CD14-positive monocyte (primary cell): ENCODE data around the gene TSHZ2. TPM values are rescaled to one million over a fixed set of nuclear protein-coding genes. Genes with fewer than 3 reads are reported as not detected.

Experiments
- DNase-seq, 3 donors: peaks; one replicate each; pipeline ENCODE4 v3.0.0-alpha.2; 2011 to 2022
- H2AFZ ChIP-seq: 2 replicates; pipeline ENCODE4 v1.6.0; 2012; ENCODE audit warnings: mild to moderate bottlenecking, low read depth, low read length, inconsistent platforms; ENCODE audit not compliant: insufficient read depth, poor library complexity, severe bottlenecking
- H3K27ac ChIP-seq, 2 donors: 1 replicate in 1 of 2; 2 replicates in 1 of 2; pipeline ENCODE4 v1.5.1; 2012 to 2013; ENCODE audit warnings: low read length in 2 of 2, control low read depth in 1 of 2, inconsistent platforms in 1 of 2, low read depth in 1 of 2, mild to moderate bottlenecking in 1 of 2
- H3K27me3 ChIP-seq, 2 donors: one replicate each; pipeline versions ENCODE4 v1.6.0 to v1.6.1; 2011 to 2013; ENCODE audit warnings: low read length in 2 of 2; ENCODE audit not compliant: control insufficient read depth in 2 of 2, insufficient read depth in 2 of 2
- H3K36me3 ChIP-seq, 2 donors: replicated peaks in 1 of 2; 1 replicate in 1 of 2; 2 replicates in 1 of 2; pipeline versions ENCODE4 v1.5.1 to v1.6.1; 2012 to 2013; ENCODE audit warnings: low read length in 2 of 2, control low read depth in 1 of 2, inconsistent platforms in 1 of 2, mild to moderate bottlenecking in 1 of 2; ENCODE audit not compliant: insufficient read depth in 2 of 2, control insufficient read depth in 1 of 2
- H3K4me1 ChIP-seq, 2 donors: 1 replicate in 1 of 2; 2 replicates in 1 of 2; pipeline versions ENCODE4 v1.5.1 to v1.6.1; 2012 to 2013; ENCODE audit warnings: low read length in 2 of 2, control low read depth in 1 of 2, inconsistent platforms in 1 of 2, mild to moderate bottlenecking in 1 of 2, moderate library complexity in 1 of 2; ENCODE audit not compliant: insufficient read depth in 2 of 2, control insufficient read depth in 1 of 2
- H3K4me2 ChIP-seq: replicated peaks from 2 replicates; pipeline ENCODE3; 2012; ENCODE audit warnings: low read length, moderate library complexity, mild to moderate bottlenecking; ENCODE audit not compliant: poor library complexity, severe bottlenecking; ENCODE audit errors: extremely low read depth
- H3K4me3 ChIP-seq, 3 experiments: fragments of 200-600 bp in 1 of 3; sonication (generic) in 1 of 3; replicated peaks in 1 of 3; 1 replicate in 2 of 3; 2 replicates in 1 of 3; pipeline ENCODE4 v1.5.1; 2011 to 2013; ENCODE audit warnings: low read length in 3 of 3, mild to moderate bottlenecking in 3 of 3, control low read depth in 2 of 3, low read depth in 2 of 3, inconsistent platforms in 1 of 3, moderate library complexity in 1 of 3
- H3K79me2 ChIP-seq: 2 replicates; pipeline ENCODE4 v1.6.0; 2012; ENCODE audit warnings: mild to moderate bottlenecking, control low read depth, inconsistent platforms, low read length, moderate library complexity; ENCODE audit not compliant: insufficient read depth
- H3K9ac ChIP-seq: 2 replicates; pipeline ENCODE4 v1.6.0; 2017; ENCODE audit warnings: low read length, mild to moderate bottlenecking; ENCODE audit not compliant: insufficient read depth, poor library complexity, severe bottlenecking
- H3K9me3 ChIP-seq, 2 donors: replicated peaks in 1 of 2; 1 replicate in 1 of 2; 2 replicates in 1 of 2; pipeline versions ENCODE4 v1.5.1 to v1.6.1; 2012 to 2013; ENCODE audit warnings: low read length in 2 of 2, control low read depth in 1 of 2; ENCODE audit not compliant: control insufficient read depth in 1 of 2, insufficient read depth in 1 of 2
- H4K20me1 ChIP-seq: 2 replicates; pipeline ENCODE4 v1.6.0; 2012; ENCODE audit warnings: mild to moderate bottlenecking, low read length, control low read depth, moderate library complexity; ENCODE audit not compliant: insufficient read depth
- H3K27ac Mint-ChIP-seq, 7 donors: one replicate each; pipeline ENCODE4 v1.8.0; 2020; ENCODE audit warnings: mild to moderate bottlenecking in 7 of 7, mixed read lengths in 7 of 7, moderate library complexity in 6 of 7, inconsistent platforms in 2 of 7
- H3K27me3 Mint-ChIP-seq, 3 donors: one replicate each; pipeline ENCODE4 v1.8.0; 2021 to 2022; ENCODE audit warnings: low read depth in 3 of 3, mild to moderate bottlenecking in 3 of 3, mixed read lengths in 3 of 3, moderate library complexity in 3 of 3, inconsistent platforms in 1 of 3
- H3K36me3 Mint-ChIP-seq, 2 donors: one replicate each; pipeline ENCODE4 v1.8.0; 2020; ENCODE audit warnings: mixed read lengths in 2 of 2, inconsistent platforms in 1 of 2, mild to moderate bottlenecking in 1 of 2
- H3K4me1 Mint-ChIP-seq: one replicate; pipeline ENCODE4 v1.8.0; 2020; ENCODE audit warnings: mild to moderate bottlenecking, mixed read lengths
- H3K4me3 Mint-ChIP-seq, 2 donors: one replicate each; pipeline ENCODE4 v1.8.0; 2020; ENCODE audit warnings: mild to moderate bottlenecking in 2 of 2, mixed read lengths in 2 of 2, moderate library complexity in 1 of 2
- H3K9me3 Mint-ChIP-seq, 7 donors: one replicate each; pipeline ENCODE4 v1.8.0; 2020 to 2022; ENCODE audit warnings: mixed read lengths in 7 of 7, mild to moderate bottlenecking in 6 of 7, moderate library complexity in 6 of 7, inconsistent platforms in 2 of 7
- WGBS: methylation state at CpG from one replicate; pipeline ENCODE4 v1.1.5; 2013; ENCODE audit warnings: missing lambda C conversion rate; ENCODE audit not compliant: insufficient coverage; 5-methylcytosine and 5-hydroxymethylcytosine counted together
- intact Hi-C, 2 donors: fragments of 100-400 bp; cut with micrococcal nuclease; formaldehyde crosslinking; loops; one replicate each; pipeline versions ENCODE4 v1.15.0 to v1.15.1; 2023
- polyA plus RNA-seq, 3 donors: library from polyadenylated mRNA; depleted of rRNA in 1 of 3; unstranded in 2 of 3; stranded (reverse) in 1 of 3; fragments of 300-500 nt in 2 of 3; fragments of >200 nt in 1 of 3; fragmentation: Illumina TruSeq in 2 of 3; gene quantifications; 1 replicate in 2 of 3; 2 replicates in 1 of 3; pipeline ENCODE4 v1.2.3, GENCODE V29; 2012 to 2021
- TF ChIP-seq, protein P1 (sequence below): fragments of 200-600 bp; IDR thresholded peaks from one replicate; pipeline ENCODE4 v1.8.0; 2022; ENCODE audit warnings: antibody characterized with exemption, mild to moderate bottlenecking

TSHZ2 gene
- polyA plus RNA-seq, 3 donors: not detected

DNA sequence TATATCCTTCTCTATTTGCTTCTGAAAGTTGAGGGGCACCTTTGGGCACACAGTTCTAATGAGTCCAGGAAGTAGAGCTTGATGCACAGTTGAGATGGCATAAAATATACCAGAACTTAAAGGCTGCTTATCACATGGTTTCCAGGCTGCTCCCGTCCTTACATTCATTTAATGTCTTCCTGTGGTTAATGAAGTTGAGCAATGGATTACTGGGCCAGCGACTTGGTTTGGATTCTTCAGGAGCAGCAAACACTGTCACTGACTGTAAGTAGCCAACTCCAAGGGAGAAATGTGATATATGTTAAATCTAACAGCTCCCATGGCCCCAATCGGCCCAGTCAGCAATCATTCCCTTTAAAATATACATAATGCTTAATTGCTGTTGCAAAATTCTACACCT lies 9.0 kb upstream of the TSHZ2 start:
- H3K27ac ChIP-seq: no peak overlapping the region
- no peak overlapping the region for H3K4me3 ChIP-seq
- DNase-seq: no peak
- no peak overlapping the region for H2AFZ ChIP-seq
- intact Hi-C loops: no loop called here
- no peak overlapping the region for H3K27ac Mint-ChIP-seq
- H3K79me2 ChIP-seq: no peaks in the 10 kb centered on the region
- H3K36me3 ChIP-seq: no peaks in the 10 kb centered on the region
- H3K4me1 ChIP-seq: no peaks in the 10 kb centered on the region
- H3K27me3 ChIP-seq: no peaks in the 10 kb centered on the region
- H3K9me3 ChIP-seq: no peaks in the 10 kb centered on the region
- no CpG with 5 or more reads among the region's 3 CpGs for WGBS
- H3K4me2 ChIP-seq: no peak overlapping the region
- TF ChIP-seq, protein P1, sequence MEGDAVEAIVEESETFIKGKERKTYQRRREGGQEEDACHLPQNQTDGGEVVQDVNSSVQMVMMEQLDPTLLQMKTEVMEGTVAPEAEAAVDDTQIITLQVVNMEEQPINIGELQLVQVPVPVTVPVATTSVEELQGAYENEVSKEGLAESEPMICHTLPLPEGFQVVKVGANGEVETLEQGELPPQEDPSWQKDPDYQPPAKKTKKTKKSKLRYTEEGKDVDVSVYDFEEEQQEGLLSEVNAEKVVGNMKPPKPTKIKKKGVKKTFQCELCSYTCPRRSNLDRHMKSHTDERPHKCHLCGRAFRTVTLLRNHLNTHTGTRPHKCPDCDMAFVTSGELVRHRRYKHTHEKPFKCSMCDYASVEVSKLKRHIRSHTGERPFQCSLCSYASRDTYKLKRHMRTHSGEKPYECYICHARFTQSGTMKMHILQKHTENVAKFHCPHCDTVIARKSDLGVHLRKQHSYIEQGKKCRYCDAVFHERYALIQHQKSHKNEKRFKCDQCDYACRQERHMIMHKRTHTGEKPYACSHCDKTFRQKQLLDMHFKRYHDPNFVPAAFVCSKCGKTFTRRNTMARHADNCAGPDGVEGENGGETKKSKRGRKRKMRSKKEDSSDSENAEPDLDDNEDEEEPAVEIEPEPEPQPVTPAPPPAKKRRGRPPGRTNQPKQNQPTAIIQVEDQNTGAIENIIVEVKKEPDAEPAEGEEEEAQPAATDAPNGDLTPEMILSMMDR: no peak
- H3K27me3 Mint-ChIP-seq: peaks cover 0 to 6% (median 0%) of the 10 kb centered on the region in 3 donors
- H3K4me3 Mint-ChIP-seq: no peak overlapping the region
- no peak overlapping the region for H3K9ac ChIP-seq
- no peaks in the 10 kb centered on the region for H3K36me3 Mint-ChIP-seq
- no peaks in the 10 kb centered on the region for H3K4me1 Mint-ChIP-seq
- peaks cover 0 to 2% (median 0%) of the 10 kb centered on the region in 7 donors for H3K9me3 Mint-ChIP-seq
- H4K20me1 ChIP-seq: no peaks in the 10 kb centered on the region

DNA sequence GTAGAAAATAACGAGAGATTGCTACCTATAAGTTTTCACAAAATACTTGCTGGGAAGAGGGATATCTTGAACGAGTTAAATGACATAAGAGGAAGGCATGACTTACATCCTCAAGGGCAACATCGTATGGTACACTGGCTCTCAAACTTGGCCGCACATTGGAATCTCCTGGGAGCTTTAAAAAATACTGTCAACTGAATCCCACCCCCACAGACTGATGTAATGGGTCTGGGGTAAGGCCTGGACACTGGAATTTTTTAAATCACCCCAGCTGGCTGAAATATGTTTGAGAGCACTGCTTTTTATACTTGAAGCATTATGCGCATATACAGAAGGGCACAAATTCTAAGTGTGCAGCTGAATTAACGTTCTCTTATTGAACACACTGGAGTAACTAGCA lies 8.0 kb upstream of the TSHZ2 start:
- WGBS: 42% methylated on average over 2 of the region's 6 CpGs
- Mint-ChIP-seq H3K27ac (no peak overlapping the region), H3K27me3 (peaks cover 0 to 7% (median 0%) of the 10 kb centered on the region in 3 donors)

More for the DNA sequence above, 8.0 kb upstream of the TSHZ2 start:
- intact Hi-C loops: no loop called here
- Histone ChIP-seq H3K79me2 (no peaks in the 10 kb centered on the region), H3K9me3 (no peaks in the 10 kb centered on the region), H3K4me2 (no peak overlapping the region), H3K4me1 (no peaks in the 10 kb centered on the region), H3K4me3 (no peak overlapping the region), H3K9ac (no peak overlapping the region), H2AFZ (no peak overlapping the region), H3K27me3 (no peaks in the 10 kb centered on the region), H3K36me3 (no peaks in the 10 kb centered on the region), H3K27ac (no peak overlapping the region), H4K20me1 (no peaks in the 10 kb centered on the region)
- Mint-ChIP-seq H3K4me1 (no peaks in the 10 kb centered on the region), H3K9me3 (peaks cover 0 to 2% (median 0%) of the 10 kb centered on the region in 7 donors), H3K36me3 (no peaks in the 10 kb centered on the region), H3K4me3 (no peak overlapping the region)
- TF ChIP-seq, protein P1: no peak
- no peak for DNase-seq
